Esophagus muscularis mucosa (tissue), 4 donors: ENCODE results near the gene ZFAND6. TPM values are rescaled to one million over a fixed set of nuclear protein-coding genes. Genes with fewer than 3 reads are reported as not detected.

Source experiments
- small RNA-seq, 3 donors: library from RNA; depleted of rRNA; stranded (forward); fragments of <200 nt; gene quantifications; one replicate each; pipeline ENCODE3, GENCODE V24; 2016
- total RNA-seq, 4 donors: library from RNA; depleted of rRNA; stranded (reverse); fragments of >200 nt; gene quantifications; one replicate each; pipeline versions ENCODE4 v1.1.0 to v1.2.1, GENCODE V29; 2016

ZFAND6 gene
- total RNA-seq, 4 donors from 2014 or later, result 80.2 to 134 (median 107) TPM

Small RNAs within 50 kb of the gene (small RNA-seq; reads per million reads assigned to genes)
- gene RF00017, result 0 reads per million in 3 donors

Other genes starting within 250 kb of the ZFAND6 start
- gene MTHFS, start 162.7 kb upstream of the ZFAND6 start, total RNA-seq, result 10 to 100 TPM in 2 of 4 donors, 1 to 10 TPM in 2; 8.8 to 21.2 (median 13.1) TPM
- gene BCL2A1, start 88.5 kb upstream of the ZFAND6 start, total RNA-seq, result 10 to 100 TPM in 1 of 4 donors, not detected in 3; 16.2 TPM
- 10 to 100 TPM; 11.1 to 15.0 (median 14.0) TPM for gene FAH, start 93.3 kb downstream of the ZFAND6 start, total RNA-seq
- gene CTXND1, start 192.5 kb downstream of the ZFAND6 start, total RNA-seq, result under 1 TPM; 0.33 to 0.80 (median 0.56) TPM